H1 (cell line): Measurements from ENCODE around the gene OSMR. TPM values are rescaled to one million over a fixed set of nuclear protein-coding genes. Genes with fewer than 3 reads are reported as not detected.

Experiments used
- JUND ChIP-seq: IDR thresholded peaks from 2 replicates; pipeline ENCODE4 v1.6.1; 2011; ENCODE audit warnings: mild to moderate bottlenecking, improper control_type of control experiment, low read length
- KDM5A ChIP-seq: fragments of 200-600 bp; IDR thresholded peaks from 2 replicates; pipeline ENCODE4 v1.7.1; 2012; ENCODE audit warnings: mild to moderate bottlenecking, low read length, inconsistent platforms, mixed read lengths
- NRF1 ChIP-seq: IDR thresholded peaks from 2 replicates; pipeline ENCODE4 v1.6.1; 2011; ENCODE audit warnings: mild to moderate bottlenecking, low read depth, low read length, improper control_type of control experiment
- RBBP5 ChIP-seq: IDR thresholded peaks from 2 replicates; pipeline ENCODE4 v1.7.1; 2012; ENCODE audit warnings: low read depth, mild to moderate bottlenecking, inconsistent platforms, low read length, moderate library complexity, borderline replicate concordance
- SIN3A ChIP-seq, 2 experiments: IDR thresholded peaks in 1 of 2; conservative IDR thresholded peaks in 1 of 2; 2 replicates each; pipeline ENCODE4 v1.6.1; 2011 to 2012; ENCODE audit warnings: low read length in 2 of 2, improper control_type of control experiment in 1 of 2, low read depth in 1 of 2, mild to moderate bottlenecking in 1 of 2
- SP2 ChIP-seq: IDR thresholded peaks from 2 replicates; pipeline ENCODE4 v1.6.1; 2012; ENCODE audit warnings: mild to moderate bottlenecking, low read length, inconsistent platforms
- polyA plus RNA-seq, 7 experiments: library from polyadenylated mRNA; depleted of rRNA in 3 of 7; stranded (reverse) in 5 of 7; unstranded in 2 of 7; fragments of >200 nt in 5 of 7; fragments of 200-250 nt in 2 of 7; gene quantifications; 1 replicate in 5 of 7; 2 replicates in 1 of 7; 4 replicates in 1 of 7; pipeline versions ENCODE4 v1.2.1 to v1.2.3, GENCODE V29; 2011 to 2013; ENCODE audit warnings: missing spikeins in 2 of 7, mixed read lengths in 2 of 7
- total RNA-seq: library from RNA; stranded (reverse); fragmentation: NEBNext Ultra II Directional; extraction: Animal tissue kit (Norgen Biotek cat#: 25700); gene quantifications from 2 replicates; pipeline ENCODE4 v1.2.1, GENCODE V29; 2021
- TF ChIP-seq, protein P1 (sequence below): IDR thresholded peaks from 2 replicates; pipeline ENCODE4 v1.6.1; 2012; ENCODE audit warnings: inconsistent platforms

Gene OSMR
- total and polyA plus RNA-seq, 2 of the 8 experiments (the other 6 are each of a cell fraction or from before 2014, with no cell fraction given): 2.3 to 2.6 TPM

DNA sequence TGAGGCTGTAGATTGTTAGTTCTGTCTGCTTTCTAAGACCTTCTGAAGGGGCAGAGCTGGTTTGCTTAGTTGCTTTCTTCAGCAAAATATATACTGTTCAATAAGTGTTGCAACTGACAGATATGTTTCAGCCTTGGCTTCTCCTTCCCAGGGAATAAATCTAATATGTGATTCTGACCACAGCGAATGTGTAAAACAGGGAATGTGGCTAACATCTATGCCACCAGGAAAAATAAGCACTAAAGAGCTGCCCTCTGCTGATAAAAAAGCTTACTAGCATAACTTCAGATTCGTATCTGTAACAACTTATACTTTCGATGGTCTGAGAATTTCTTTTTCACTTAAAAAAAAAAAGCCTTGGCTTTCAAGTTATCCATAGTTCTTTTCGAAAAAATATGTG, 13.0 kb upstream of the OSMR start (continued):
- TF ChIP-seq NRF1: no peak
- TF ChIP-seq KDM5A: no peak
- no peak for TF ChIP-seq SIN3A (conservative IDR thresholded peaks at IDR 0.05 in 1 of 2, IDR thresholded peaks at IDR 0.05 in 1 of 2; ENCODE audit: low read depth in 1 of 2, low read length in 2 of 2)
- no peak for TF ChIP-seq JUND
- TF ChIP-seq RBBP5: no peak
- TF ChIP-seq, protein P1, sequence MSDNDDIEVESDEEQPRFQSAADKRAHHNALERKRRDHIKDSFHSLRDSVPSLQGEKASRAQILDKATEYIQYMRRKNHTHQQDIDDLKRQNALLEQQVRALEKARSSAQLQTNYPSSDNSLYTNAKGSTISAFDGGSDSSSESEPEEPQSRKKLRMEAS: no peak
- no peak for TF ChIP-seq SP2
